Bladder microvascular endothelial cell (primary cell): ENCODE measurements around the gene TAPBP. TPM values are rescaled to one million over a fixed set of nuclear protein-coding genes. Genes with fewer than 3 reads are reported as not detected.

ENCODE experiments used
- total RNA-seq: library from RNA; depleted of rRNA; stranded (reverse); fragments of >200 nt; gene quantifications from 2 replicates; pipeline ENCODE4 v1.2.3, GENCODE V29; 2014

The TAPBP gene
- 67.3 and 138 TPM in 2 replicates for total RNA-seq

GRCh38 chr6:33313709-33314514, at the start of gene TAPBP:
TSS of gene TAPBP (minus strand) at chr6:33314078. CDS start at chr6:33314041, 37 bp downstream.

GRCh38 chr6:33317669-33318425, 4.0 kb upstream of the TAPBP start, which contains the start of gene ZBTB22:
TSS of gene ZBTB22 (minus strand) at chr6:33317744. CDS start at chr6:33316916, 828 bp downstream.

GRCh38 chr6:33298773-33299236, 15.1 kb downstream of the TAPBP start, which contains the start of gene RGL2:
TSS of gene RGL2 (minus strand) at chr6:33298942. CDS start at chr6:33298610, 332 bp downstream.

GRCh38 chr6:33288921-33289783, 24.7 kb downstream of the TAPBP start, which contains the start of the genes PFDN6 and WDR46:
TSS of gene PFDN6 (plus strand) at chr6:33289601. CDS start at chr6:33289857, 256 bp downstream.
TSS of gene WDR46 (minus strand) at chr6:33289239. CDS start at chr6:33289170, 69 bp downstream.

GRCh38 chr6:33276864-33277662, 36.8 kb downstream of the TAPBP start, which contains the start of gene B3GALT4:
TSS of gene B3GALT4 (plus strand) at chr6:33277123. CDS start at chr6:33277420, 297 bp downstream.

GRCh38 chr6:33271468-33272274, 42.2 kb downstream of the TAPBP start, which contains the start of the genes RPS18 and VPS52:
TSS of gene RPS18 (plus strand) at chr6:33272075. CDS start at chr6:33272120, 45 bp downstream.
TSS of gene VPS52 (minus strand) at chr6:33271876. CDS start at chr6:33271675, 201 bp downstream.

Other genes starting within 250 kb of the TAPBP start
- 10.8 and 12.3 TPM in 2 replicates for gene HLA-DPA1, start 240.4 kb downstream of the TAPBP start, total RNA-seq
- gene HLA-DPB1, start 238.1 kb downstream of the TAPBP start, total RNA-seq: 18.9 and 33.0 TPM in 2 replicates
- 0.16 and 0.38 TPM in 2 replicates for gene COL11A2, start 121.6 kb downstream of the TAPBP start, total RNA-seq
- 15.4 and 26.1 TPM in 2 replicates for gene RXRB, start 113.4 kb downstream of the TAPBP start, total RNA-seq
- gene SLC39A7, start 113.2 kb downstream of the TAPBP start, total RNA-seq: 72.4 and 109 TPM in 2 replicates
- 8.1 and 11.0 TPM in 2 replicates for gene HSD17B8, start 109.4 kb downstream of the TAPBP start, total RNA-seq
- 21.0 and 31.4 TPM in 2 replicates for gene RING1, start 105.6 kb downstream of the TAPBP start, total RNA-seq
- gene VPS52, start 42.2 kb downstream of the TAPBP start, total RNA-seq: 27.5 and 44.3 TPM in 2 replicates
- 3,373 and 4,771 TPM in 2 replicates for gene RPS18, start 42.0 kb downstream of the TAPBP start, total RNA-seq
- gene B3GALT4, start 37.0 kb downstream of the TAPBP start, total RNA-seq: 4.8 and 10.0 TPM in 2 replicates
- 59.7 and 74.5 TPM in 2 replicates for gene WDR46, start 24.8 kb downstream of the TAPBP start, total RNA-seq
- gene PFDN6, start 24.5 kb downstream of the TAPBP start, total RNA-seq: 34.9 and 35.5 TPM in 2 replicates
- gene RGL2, start 15.1 kb downstream of the TAPBP start, total RNA-seq: 39.8 and 52.5 TPM in 2 replicates
- gene ZBTB22, start 3.7 kb upstream of the TAPBP start, total RNA-seq: 13.4 and 21.8 TPM in 2 replicates
- 43.7 and 69.9 TPM in 2 replicates for gene DAXX, start 8.9 kb upstream of the TAPBP start, total RNA-seq
- gene KIFC1, start 77.7 kb upstream of the TAPBP start, total RNA-seq: 14.0 and 25.6 TPM in 2 replicates
- gene PHF1, start 96.9 kb upstream of the TAPBP start, total RNA-seq: 9.4 and 16.7 TPM in 2 replicates
- gene CUTA, start 104.0 kb upstream of the TAPBP start, total RNA-seq: 52.1 and 53.3 TPM in 2 replicates
- 1.5 and 2.6 TPM in 2 replicates for gene SYNGAP1, start 106.0 kb upstream of the TAPBP start, total RNA-seq
- gene ZBTB9, start 140.5 kb upstream of the TAPBP start, total RNA-seq: 5.7 and 8.3 TPM in 2 replicates